Measurements from ENCODE around the gene PPEF1. TPM values are rescaled to one million over a fixed set of nuclear protein-coding genes. Genes with fewer than 3 reads are reported as not detected.

Gene PPEF1
- polyA plus RNA-seq, 1 donor from 2014 or later, result 1.5 TPM

DNA sequence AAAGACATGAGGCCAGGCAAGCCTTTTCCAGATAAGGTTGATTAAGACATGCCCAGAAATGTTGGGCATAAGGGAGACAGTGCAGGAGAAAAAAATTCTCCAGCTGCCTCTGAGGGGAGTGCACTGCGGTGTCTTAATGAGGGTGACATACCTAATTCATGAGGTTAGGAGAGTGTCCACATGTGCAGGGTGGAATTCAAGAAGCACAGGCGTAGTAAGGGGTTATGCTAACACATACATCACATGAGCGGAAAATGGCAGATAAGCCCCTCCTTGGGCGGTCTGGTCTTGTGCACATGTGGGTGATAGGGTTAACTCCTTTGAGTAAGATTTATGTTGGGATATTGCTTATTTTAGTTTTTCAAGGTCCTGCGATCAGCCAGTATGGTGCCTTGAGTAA lies 154.1 kb downstream of the PPEF1 start:
- Histone ChIP-seq H3K27ac (ENCODE audit: low read length) (no peak overlapping the region), H3K36me3 (ENCODE audit: insufficient read depth, low read length) (no peaks in the 10 kb centered on the region), H4K20me1 (ENCODE audit: insufficient read depth) (no peaks in the 10 kb centered on the region), H3K79me2 (replicated peaks; ENCODE audit: insufficient read depth, low read length) (no peaks in the 10 kb centered on the region), H3K9me3 (ENCODE audit: low read length) (no peaks in the 10 kb centered on the region), H3K4me3 (ENCODE audit: low read length) (no peak overlapping the region), H3K9ac (ENCODE audit: low read length) (no peak overlapping the region), H2AFZ (ENCODE audit: low read depth, low read length) (no peak overlapping the region), H3K4me2 (ENCODE audit: low read length) (no peak overlapping the region), H3K9me2 (ENCODE audit: insufficient read depth, low read length) (no peaks in the 10 kb centered on the region), H3K27me3 (ENCODE audit: insufficient read depth, low read depth, low read length) (no peaks in the 10 kb centered on the region), H3F3A (ENCODE audit: insufficient read depth, low read length, poor library complexity, severe bottlenecking) (no peaks in the 10 kb centered on the region)
- no peak for TF ChIP-seq POLR2AphosphoS5 (IDR thresholded peaks at IDR 0.05)
- no peak for TF ChIP-seq EZH2 (IDR thresholded peaks at IDR 0.05; ENCODE audit: borderline replicate concordance, insufficient read depth, low read length, poor library complexity, severe bottlenecking)
- TF ChIP-seq, protein P1, sequence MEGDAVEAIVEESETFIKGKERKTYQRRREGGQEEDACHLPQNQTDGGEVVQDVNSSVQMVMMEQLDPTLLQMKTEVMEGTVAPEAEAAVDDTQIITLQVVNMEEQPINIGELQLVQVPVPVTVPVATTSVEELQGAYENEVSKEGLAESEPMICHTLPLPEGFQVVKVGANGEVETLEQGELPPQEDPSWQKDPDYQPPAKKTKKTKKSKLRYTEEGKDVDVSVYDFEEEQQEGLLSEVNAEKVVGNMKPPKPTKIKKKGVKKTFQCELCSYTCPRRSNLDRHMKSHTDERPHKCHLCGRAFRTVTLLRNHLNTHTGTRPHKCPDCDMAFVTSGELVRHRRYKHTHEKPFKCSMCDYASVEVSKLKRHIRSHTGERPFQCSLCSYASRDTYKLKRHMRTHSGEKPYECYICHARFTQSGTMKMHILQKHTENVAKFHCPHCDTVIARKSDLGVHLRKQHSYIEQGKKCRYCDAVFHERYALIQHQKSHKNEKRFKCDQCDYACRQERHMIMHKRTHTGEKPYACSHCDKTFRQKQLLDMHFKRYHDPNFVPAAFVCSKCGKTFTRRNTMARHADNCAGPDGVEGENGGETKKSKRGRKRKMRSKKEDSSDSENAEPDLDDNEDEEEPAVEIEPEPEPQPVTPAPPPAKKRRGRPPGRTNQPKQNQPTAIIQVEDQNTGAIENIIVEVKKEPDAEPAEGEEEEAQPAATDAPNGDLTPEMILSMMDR (IDR thresholded peaks at IDR 0.05; ENCODE audit: poor library complexity, severe bottlenecking), result no peak
- TF ChIP-seq, protein P2, sequence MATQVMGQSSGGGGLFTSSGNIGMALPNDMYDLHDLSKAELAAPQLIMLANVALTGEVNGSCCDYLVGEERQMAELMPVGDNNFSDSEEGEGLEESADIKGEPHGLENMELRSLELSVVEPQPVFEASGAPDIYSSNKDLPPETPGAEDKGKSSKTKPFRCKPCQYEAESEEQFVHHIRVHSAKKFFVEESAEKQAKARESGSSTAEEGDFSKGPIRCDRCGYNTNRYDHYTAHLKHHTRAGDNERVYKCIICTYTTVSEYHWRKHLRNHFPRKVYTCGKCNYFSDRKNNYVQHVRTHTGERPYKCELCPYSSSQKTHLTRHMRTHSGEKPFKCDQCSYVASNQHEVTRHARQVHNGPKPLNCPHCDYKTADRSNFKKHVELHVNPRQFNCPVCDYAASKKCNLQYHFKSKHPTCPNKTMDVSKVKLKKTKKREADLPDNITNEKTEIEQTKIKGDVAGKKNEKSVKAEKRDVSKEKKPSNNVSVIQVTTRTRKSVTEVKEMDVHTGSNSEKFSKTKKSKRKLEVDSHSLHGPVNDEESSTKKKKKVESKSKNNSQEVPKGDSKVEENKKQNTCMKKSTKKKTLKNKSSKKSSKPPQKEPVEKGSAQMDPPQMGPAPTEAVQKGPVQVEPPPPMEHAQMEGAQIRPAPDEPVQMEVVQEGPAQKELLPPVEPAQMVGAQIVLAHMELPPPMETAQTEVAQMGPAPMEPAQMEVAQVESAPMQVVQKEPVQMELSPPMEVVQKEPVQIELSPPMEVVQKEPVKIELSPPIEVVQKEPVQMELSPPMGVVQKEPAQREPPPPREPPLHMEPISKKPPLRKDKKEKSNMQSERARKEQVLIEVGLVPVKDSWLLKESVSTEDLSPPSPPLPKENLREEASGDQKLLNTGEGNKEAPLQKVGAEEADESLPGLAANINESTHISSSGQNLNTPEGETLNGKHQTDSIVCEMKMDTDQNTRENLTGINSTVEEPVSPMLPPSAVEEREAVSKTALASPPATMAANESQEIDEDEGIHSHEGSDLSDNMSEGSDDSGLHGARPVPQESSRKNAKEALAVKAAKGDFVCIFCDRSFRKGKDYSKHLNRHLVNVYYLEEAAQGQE (IDR thresholded peaks at IDR 0.05; ENCODE audit: borderline replicate concordance), result no peak
- no peak for TF ChIP-seq SMC3 (conservative IDR thresholded peaks at IDR 0.05; ENCODE audit: poor library complexity)
- TF ChIP-seq TAF1 (IDR thresholded peaks at IDR 0.05; ENCODE audit: low read depth), result no peak
- no peak for TF ChIP-seq MXI1 (conservative IDR thresholded peaks at IDR 0.05; ENCODE audit: poor library complexity, severe bottlenecking)
- no peak for TF ChIP-seq RAD21 (conservative IDR thresholded peaks at IDR 0.05)
- TF ChIP-seq EP300 (conservative IDR thresholded peaks at IDR 0.05; ENCODE audit: poor library complexity, severe bottlenecking), result no peak

DNA sequence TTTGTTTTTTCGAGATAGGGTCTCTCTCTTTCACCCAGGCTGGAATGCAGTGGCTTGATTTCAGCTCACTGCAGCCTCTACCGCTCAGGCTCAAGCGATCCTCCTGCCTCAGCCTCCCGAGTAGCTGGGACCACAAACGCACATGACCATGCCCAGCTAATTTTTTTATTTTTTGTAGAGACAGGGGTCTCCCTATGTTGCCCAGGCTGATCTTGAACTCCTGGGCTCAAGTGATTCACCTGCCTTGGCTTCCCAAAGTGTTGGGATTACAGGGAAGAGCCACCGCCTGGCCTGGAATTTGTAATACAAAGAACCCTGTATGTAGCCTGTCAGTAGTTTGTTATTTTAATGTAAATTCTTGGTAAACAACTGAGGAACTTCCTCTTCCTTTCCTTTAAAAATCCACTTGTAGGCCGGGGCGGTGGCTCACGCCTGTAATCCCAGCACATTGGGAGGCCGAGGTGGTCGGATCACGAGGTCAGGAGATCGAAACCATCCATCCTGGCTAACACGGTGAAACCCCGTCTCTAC lies 157.0 kb downstream of the PPEF1 start:
- no peaks in the 10 kb centered on the region for H3K27me3 ChIP-seq (ENCODE audit: insufficient read depth, low read depth, low read length)
- no peaks in the 10 kb centered on the region for H3K9me2 ChIP-seq (ENCODE audit: insufficient read depth, low read length)
- no peaks in the 10 kb centered on the region for H3F3A ChIP-seq (ENCODE audit: insufficient read depth, low read length, poor library complexity, severe bottlenecking)
- H3K9ac ChIP-seq (ENCODE audit: low read length), result no peak overlapping the region
- H3K4me3 ChIP-seq (ENCODE audit: low read length), result no peak overlapping the region
- H2AFZ ChIP-seq (ENCODE audit: low read depth, low read length), result no peak overlapping the region
- TF ChIP-seq MXI1 (conservative IDR thresholded peaks at IDR 0.05; ENCODE audit: poor library complexity, severe bottlenecking) (no peak), EP300 (conservative IDR thresholded peaks at IDR 0.05; ENCODE audit: poor library complexity, severe bottlenecking) (no peak), POLR2AphosphoS5 (IDR thresholded peaks at IDR 0.05) (no peak), SMC3 (conservative IDR thresholded peaks at IDR 0.05; ENCODE audit: poor library complexity) (no peak), RAD21 (conservative IDR thresholded peaks at IDR 0.05) (no peak), TAF1 (IDR thresholded peaks at IDR 0.05; ENCODE audit: low read depth) (no peak), EZH2 (IDR thresholded peaks at IDR 0.05; ENCODE audit: borderline replicate concordance, insufficient read depth, low read length, poor library complexity, severe bottlenecking) (no peak)
- TF ChIP-seq, protein P1 (IDR thresholded peaks at IDR 0.05; ENCODE audit: poor library complexity, severe bottlenecking), result no peak
- TF ChIP-seq, protein P2 (IDR thresholded peaks at IDR 0.05; ENCODE audit: borderline replicate concordance), result no peak
- H3K36me3 ChIP-seq (ENCODE audit: insufficient read depth, low read length), result no peaks in the 10 kb centered on the region
- no peak overlapping the region for H3K27ac ChIP-seq (ENCODE audit: low read length)
- no peaks in the 10 kb centered on the region for H3K79me2 ChIP-seq (replicated peaks; ENCODE audit: insufficient read depth, low read length)
- no peaks in the 10 kb centered on the region for H4K20me1 ChIP-seq (ENCODE audit: insufficient read depth)
- no peaks in the 10 kb centered on the region for H3K9me3 ChIP-seq (ENCODE audit: low read length)
- no peak overlapping the region for H3K4me2 ChIP-seq (ENCODE audit: low read length)
